Muscle of leg (tissue), 11 donors: ENCODE measurements around the gene COL20A1. TPM values are rescaled to one million over a fixed set of nuclear protein-coding genes. Genes with fewer than 3 reads are reported as not detected.

Source experiments
- DNase-seq: peaks from one replicate; pipeline ENCODE4 v3.0.0; 2013
- H3K27ac ChIP-seq: one replicate; pipeline ENCODE4 v1.5.1; 2013; ENCODE audit warnings: mild to moderate bottlenecking, low read length, control low read depth
- H3K27me3 ChIP-seq: one replicate; pipeline ENCODE4 v1.6.1; 2013; ENCODE audit warnings: low read length; ENCODE audit not compliant: control insufficient read depth, insufficient read depth
- H3K36me3 ChIP-seq: one replicate; pipeline ENCODE4 v1.6.1; 2013; ENCODE audit warnings: low read length; ENCODE audit not compliant: control insufficient read depth, insufficient read depth
- H3K4me1 ChIP-seq: one replicate; pipeline ENCODE4 v1.6.1; 2013; ENCODE audit warnings: low read length; ENCODE audit not compliant: control insufficient read depth, insufficient read depth
- H3K4me3 ChIP-seq: one replicate; pipeline ENCODE4 v1.5.1; 2013; ENCODE audit warnings: low read length, control low read depth
- H3K9me3 ChIP-seq: replicated peaks from 2 replicates; pipeline ENCODE4 v1.6.1; 2013; ENCODE audit warnings: low read depth, low read length; ENCODE audit not compliant: control insufficient read depth
- WGBS: methylation state at CpG from one replicate; pipeline ENCODE4 v1.1.5; 2013; ENCODE audit warnings: missing lambda C conversion rate; ENCODE audit not compliant: insufficient coverage; 5-methylcytosine and 5-hydroxymethylcytosine counted together
- polyA plus RNA-seq, 8 donors: library from polyadenylated mRNA; unstranded; fragments of 120-200 nt; gene quantifications; one replicate each; pipeline versions ENCODE4 v1.2.1 to v1.2.3, GENCODE V29; 2013; ENCODE audit warnings: inconsistent platforms in 1 of 8, low replicate concordance in 1 of 8; ENCODE audit not compliant: insufficient read length in 8 of 8, insufficient read depth in 1 of 8
- total RNA-seq: library from RNA; stranded (reverse); fragments of 120-200 nt; gene quantifications from one replicate; pipeline ENCODE4 v1.2.4, GENCODE V29; 2013

COL20A1 gene
- total and polyA plus RNA-seq, 9 donors = 4.6 to 15.2 (median 9.3) TPM

- Histone ChIP-seq H3K27me3 (peaks cover 5% of the 10 kb centered on the region), H3K36me3 (no peaks in the 10 kb centered on the region), H3K9me3 (no peaks in the 10 kb centered on the region), H3K27ac (no peak overlapping the region), H3K4me3 (no peak overlapping the region), H3K4me1 (peaks cover 39% of the 10 kb centered on the region)
- DNase-seq = no peak
- whole genome bisulfite sequencing = 75% methylated on average over 23 of the region's 25 CpGs
These were observed 20.5 kb downstream of the COL20A1 start for GRCh38 chr20:63313349-63314014.

GRCh38 chr20:63314015-63314471 is 21.1 kb downstream of the COL20A1 start:
- Histone ChIP-seq H3K4me1 (peaks cover 38% of the 10 kb centered on the region), H3K36me3 (no peaks in the 10 kb centered on the region), H3K9me3 (no peaks in the 10 kb centered on the region), H3K4me3 (no peak overlapping the region), H3K27me3 (peaks cover 2% of the 10 kb centered on the region), H3K27ac (no peak overlapping the region)
- WGBS = 76% methylated on average over 5 of the region's 9 CpGs
- no peak for DNase-seq

- DNase-seq = no peak
- no peaks in the 10 kb centered on the region for H3K9me3 ChIP-seq
- H3K4me1 ChIP-seq = peaks cover 33% of the 10 kb centered on the region
- H3K4me3 ChIP-seq = no peak overlapping the region
- H3K36me3 ChIP-seq = no peaks in the 10 kb centered on the region
- H3K27me3 ChIP-seq = no peaks in the 10 kb centered on the region
- H3K27ac ChIP-seq = no peak overlapping the region
- WGBS = 78% methylated on average over 14 of the region's 21 CpGs
These were observed 21.7 kb downstream of the COL20A1 start for GRCh38 chr20:63314566-63315239.

- Histone ChIP-seq H3K9me3 (no peaks in the 10 kb centered on the region), H3K27me3 (no peaks in the 10 kb centered on the region), H3K4me1 (peaks cover 34% of the 10 kb centered on the region), H3K36me3 (no peaks in the 10 kb centered on the region), H3K4me3 (no peak overlapping the region), H3K27ac (no peak overlapping the region)
- WGBS = 53% methylated on average over 8 of the region's 15 CpGs
- no peak for DNase-seq
These were observed 22.3 kb downstream of the COL20A1 start for GRCh38 chr20:63315240-63315689.

GRCh38 chr20:63315731-63316491 is 22.9 kb downstream of the COL20A1 start:
- whole genome bisulfite sequencing = 78% methylated on average over 21 of the region's 31 CpGs
- peaks cover 40% of the 10 kb centered on the region for H3K4me1 ChIP-seq
- DNase-seq = no peak
- no peak overlapping the region for H3K4me3 ChIP-seq
- H3K27ac ChIP-seq = no peak overlapping the region
- H3K9me3 ChIP-seq = no peaks in the 10 kb centered on the region
- no peaks in the 10 kb centered on the region for H3K36me3 ChIP-seq
- no peaks in the 10 kb centered on the region for H3K27me3 ChIP-seq

- DNase-seq = no peak
- H3K27me3 ChIP-seq = no peaks in the 10 kb centered on the region
- no peaks in the 10 kb centered on the region for H3K36me3 ChIP-seq
- H3K4me1 ChIP-seq = peaks cover 46% of the 10 kb centered on the region
- no peak overlapping the region for H3K27ac ChIP-seq
- no peaks in the 10 kb centered on the region for H3K9me3 ChIP-seq
- H3K4me3 ChIP-seq = no peak overlapping the region
- WGBS = 82% methylated on average over 8 of the region's 14 CpGs
These were observed 23.5 kb downstream of the COL20A1 start for GRCh38 chr20:63316502-63316921.

GRCh38 chr20:63317061-63317460 is 24.1 kb downstream of the COL20A1 start:
- H3K4me1 ChIP-seq = peaks cover 43% of the 10 kb centered on the region
- 90% methylated on average over 2 of the region's 6 CpGs for WGBS

GRCh38 chr20:63317601-63318291 is 24.8 kb downstream of the COL20A1 start:
- Histone ChIP-seq H3K9me3 (no peaks in the 10 kb centered on the region), H3K4me3 (no peak overlapping the region), H3K27ac (no peak overlapping the region), H3K36me3 (no peaks in the 10 kb centered on the region), H3K4me1 (peaks cover 39% of the 10 kb centered on the region), H3K27me3 (no peaks in the 10 kb centered on the region)
- WGBS = 75% methylated on average over 11 of the region's 18 CpGs
- DNase-seq = no peak

More at GRCh38 chr20:63317061-63317460, 24.1 kb downstream of the COL20A1 start:
- H3K27ac ChIP-seq = no peak overlapping the region
- no peaks in the 10 kb centered on the region for H3K9me3 ChIP-seq
- H3K4me3 ChIP-seq = no peak overlapping the region
- DNase-seq = no peak
- no peaks in the 10 kb centered on the region for H3K36me3 ChIP-seq
- H3K27me3 ChIP-seq = no peaks in the 10 kb centered on the region

- no peak overlapping the region for H3K27ac ChIP-seq
- 90% methylated on average over 17 of the region's 24 CpGs for WGBS
- no peaks in the 10 kb centered on the region for H3K36me3 ChIP-seq
- no peaks in the 10 kb centered on the region for H3K9me3 ChIP-seq
- no peaks in the 10 kb centered on the region for H3K27me3 ChIP-seq
- H3K4me3 ChIP-seq = no peak overlapping the region
- peaks cover 33% of the 10 kb centered on the region for H3K4me1 ChIP-seq
- no peak for DNase-seq
These were observed 25.6 kb downstream of the COL20A1 start for GRCh38 chr20:63318391-63319163.
